ENCODE results near the gene GNAT2.

GNAT2 gene

DNA sequence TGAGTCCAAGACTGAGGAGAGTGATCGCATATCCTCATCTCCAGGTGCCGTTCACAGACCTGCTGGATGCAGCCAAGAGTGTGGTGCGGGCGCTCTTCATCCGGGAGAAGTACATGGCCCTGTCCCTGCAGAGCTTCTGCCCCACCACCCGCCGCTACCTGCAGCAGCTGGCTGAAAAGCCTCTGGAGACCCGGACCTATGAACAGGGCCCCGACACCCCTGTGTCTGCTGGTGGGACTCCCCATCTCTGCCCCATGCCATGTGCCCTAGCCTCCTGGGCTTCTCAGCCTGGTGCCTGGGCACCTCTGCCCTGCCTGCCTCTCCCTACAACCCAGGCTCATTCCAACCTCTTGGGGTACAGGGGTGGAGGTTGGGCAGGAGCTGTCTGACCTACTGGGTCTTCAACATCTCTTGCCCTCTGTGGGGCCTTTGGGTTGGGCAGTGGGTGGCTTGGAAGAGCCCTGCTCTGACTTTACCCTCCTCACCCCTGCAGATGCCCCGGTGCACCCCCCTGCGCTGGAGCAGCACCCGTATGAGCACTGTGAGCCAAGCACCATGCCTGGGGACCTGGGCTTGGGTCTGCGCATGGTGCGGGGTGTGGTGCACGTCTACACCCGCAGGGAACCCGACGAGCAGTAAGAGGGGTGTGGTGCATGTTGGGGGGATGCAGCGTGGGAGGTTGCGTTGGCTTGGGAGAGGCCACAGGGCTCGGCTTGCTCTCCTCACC lies 7.4 kb upstream of the GNAT2 start:
- TF ChIP-seq, protein P1, sequence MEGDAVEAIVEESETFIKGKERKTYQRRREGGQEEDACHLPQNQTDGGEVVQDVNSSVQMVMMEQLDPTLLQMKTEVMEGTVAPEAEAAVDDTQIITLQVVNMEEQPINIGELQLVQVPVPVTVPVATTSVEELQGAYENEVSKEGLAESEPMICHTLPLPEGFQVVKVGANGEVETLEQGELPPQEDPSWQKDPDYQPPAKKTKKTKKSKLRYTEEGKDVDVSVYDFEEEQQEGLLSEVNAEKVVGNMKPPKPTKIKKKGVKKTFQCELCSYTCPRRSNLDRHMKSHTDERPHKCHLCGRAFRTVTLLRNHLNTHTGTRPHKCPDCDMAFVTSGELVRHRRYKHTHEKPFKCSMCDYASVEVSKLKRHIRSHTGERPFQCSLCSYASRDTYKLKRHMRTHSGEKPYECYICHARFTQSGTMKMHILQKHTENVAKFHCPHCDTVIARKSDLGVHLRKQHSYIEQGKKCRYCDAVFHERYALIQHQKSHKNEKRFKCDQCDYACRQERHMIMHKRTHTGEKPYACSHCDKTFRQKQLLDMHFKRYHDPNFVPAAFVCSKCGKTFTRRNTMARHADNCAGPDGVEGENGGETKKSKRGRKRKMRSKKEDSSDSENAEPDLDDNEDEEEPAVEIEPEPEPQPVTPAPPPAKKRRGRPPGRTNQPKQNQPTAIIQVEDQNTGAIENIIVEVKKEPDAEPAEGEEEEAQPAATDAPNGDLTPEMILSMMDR (IDR thresholded peaks at IDR 0.05; ENCODE audit: insufficient read depth, low read length, missing control alignments) = no peak
- H3K4me3 ChIP-seq (ENCODE audit: low read depth, low read length) = no peak overlapping the region
- POLR2A ChIA-PET = interaction anchor here (1.3 kb wide), 1 partner anchor 10 kb away, joined by 3 read pairs; no protein-coding TSS in a partner anchor
- no peak for DNase-seq (ENCODE audit: low read depth, low spot score)
- CTCF ChIA-PET = interaction anchor here (1.3 to 21.8 kb wide), 4 partner anchors 11 to 150 kb away, joined by 3 to 371 read pairs (median 4); partner anchors contain the start of gene GNAI3

DNA sequence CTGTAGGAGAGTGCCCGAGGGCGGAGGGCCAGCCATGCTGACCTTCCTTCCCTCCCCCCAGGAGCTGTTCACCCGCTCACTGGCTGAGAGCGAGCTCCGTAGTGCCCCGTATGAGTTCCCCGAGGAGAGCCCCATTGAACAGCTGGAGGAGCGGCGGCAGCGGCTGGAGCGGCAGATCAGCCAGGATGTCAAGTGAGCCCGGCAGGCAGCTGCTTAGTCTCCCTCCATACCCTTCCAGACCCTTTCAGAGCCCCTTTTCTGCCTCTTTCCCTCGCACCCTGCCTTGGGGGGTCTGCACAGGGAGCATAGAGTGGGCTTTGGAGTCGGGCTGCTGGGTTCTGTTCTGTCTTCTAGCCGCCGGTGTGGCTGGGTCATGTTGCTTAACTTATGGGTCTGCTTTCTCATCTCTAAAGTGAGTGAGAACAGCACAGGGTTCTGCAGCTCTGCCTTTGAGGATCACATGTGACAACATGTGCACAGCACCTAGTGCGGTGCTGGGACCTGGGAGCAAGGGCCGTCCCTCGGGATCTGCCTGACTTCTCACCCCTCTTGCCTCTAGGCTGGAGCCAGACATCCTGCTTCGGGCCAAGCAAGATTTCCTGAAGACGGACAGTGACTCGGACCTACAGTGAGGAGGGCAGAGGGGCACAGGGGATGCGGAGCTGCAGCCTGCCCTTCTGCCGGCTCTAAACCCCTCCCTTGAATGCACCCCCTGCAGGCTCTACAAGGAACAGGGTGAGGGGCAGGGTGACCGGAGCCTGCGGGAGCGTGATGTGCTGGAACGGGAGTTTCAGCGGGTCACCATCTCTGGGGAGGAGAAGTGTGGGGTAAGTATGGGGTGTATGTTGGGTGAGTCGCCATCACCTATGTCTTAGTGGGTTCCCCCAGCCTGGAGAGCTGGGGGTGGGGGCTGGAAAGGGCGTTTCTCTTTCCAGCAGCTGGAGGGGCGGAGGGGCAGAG lies 6.5 kb upstream of the GNAT2 start:
- POLR2A ChIA-PET = no interaction called here

DNA sequence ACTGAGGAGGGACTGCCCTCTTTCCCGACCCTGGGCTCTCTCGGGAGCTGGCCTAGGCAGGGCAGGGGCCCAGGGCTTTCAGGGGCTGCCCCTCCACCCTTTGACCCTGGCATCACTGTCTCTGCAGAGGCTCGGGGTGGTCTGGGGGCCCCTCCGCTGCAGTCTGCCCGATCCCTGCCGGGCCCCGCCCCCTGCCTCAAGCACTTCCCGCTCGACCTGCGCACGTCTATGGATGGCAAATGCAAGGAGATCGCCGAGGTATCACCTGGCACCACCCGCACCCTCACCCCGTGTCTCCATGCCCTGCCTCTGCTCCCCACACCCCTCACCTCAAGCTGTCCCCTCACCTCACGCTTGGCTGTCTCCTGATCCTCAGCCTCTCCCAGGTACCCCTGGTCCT lies 5.8 kb upstream of the GNAT2 start:
- TF ChIP-seq, protein P1 (IDR thresholded peaks at IDR 0.05; ENCODE audit: insufficient read depth, low read length, missing control alignments) = no peak
- ChIA-PET POLR2A (no interaction called here), CTCF (interaction anchor here (1.0 to 21.8 kb wide), 4 partner anchors 13 to 149 kb away, joined by 3 to 371 read pairs (median 5); no protein-coding TSS in a partner anchor)
- H3K4me3 ChIP-seq (ENCODE audit: low read depth, low read length) = no peak overlapping the region
- DNase-seq (ENCODE audit: low read depth, low spot score) = no peak

More for the DNA sequence above, 6.5 kb upstream of the GNAT2 start:
- TF ChIP-seq, protein P1 (IDR thresholded peaks at IDR 0.05; ENCODE audit: insufficient read depth, low read length, missing control alignments) = no peak
- CTCF ChIA-PET = interaction anchor here (1.0 to 21.8 kb wide), 5 partner anchors 12 to 151 kb away, joined by 3 to 371 read pairs (median 4); partner anchors contain the start of gene GNAI3
- no peak for DNase-seq (ENCODE audit: low read depth, low spot score)
- H3K4me3 ChIP-seq (ENCODE audit: low read depth, low read length) = no peak overlapping the region

DNA sequence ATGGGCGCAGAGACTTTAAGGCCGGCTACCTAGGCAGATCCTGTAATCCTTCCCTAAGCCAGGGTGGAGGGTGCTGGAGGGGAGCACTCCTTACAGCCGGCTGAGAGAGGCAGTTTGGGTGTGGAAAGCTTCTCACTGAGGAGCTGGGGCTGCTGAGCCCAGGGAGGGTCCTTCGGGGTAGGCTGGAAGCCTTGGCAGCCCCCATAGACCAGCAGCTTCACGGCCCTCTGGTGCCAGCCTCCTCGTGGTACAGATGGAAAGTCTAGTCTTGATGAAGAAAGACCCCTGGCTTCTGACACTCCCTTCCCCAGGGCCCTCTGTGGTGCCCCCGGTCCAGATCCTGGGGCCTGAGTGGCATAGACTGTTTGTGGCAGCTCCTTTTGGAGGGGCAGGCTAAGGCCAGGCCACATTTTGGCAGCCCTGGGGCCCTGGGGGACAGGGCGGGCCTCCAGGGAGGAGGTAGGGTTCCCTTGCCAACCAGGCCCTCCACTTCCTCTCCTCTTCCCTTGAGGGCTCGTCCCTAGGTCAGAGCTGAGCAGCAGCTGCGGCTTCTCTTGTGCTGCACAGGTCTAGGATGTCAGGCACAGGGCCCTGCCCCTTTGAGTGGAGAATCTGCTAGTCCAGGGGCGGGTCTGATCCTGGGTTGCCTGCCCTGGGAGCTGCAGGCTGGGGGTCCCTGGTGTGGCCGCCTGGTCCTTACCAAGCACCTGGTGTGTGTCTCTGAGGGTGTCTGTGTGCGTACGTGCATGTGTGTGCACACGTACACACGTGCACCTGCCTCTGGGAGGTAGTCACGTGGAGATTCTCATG lies 5.0 kb upstream of the GNAT2 start:
- H3K4me3 ChIP-seq (ENCODE audit: low read depth, low read length) = no peak overlapping the region; the same call in 1 of the 2 replicates
- ChIA-PET POLR2A (no interaction called here), CTCF (interaction anchor here (0.9 to 21.8 kb wide), 7 partner anchors 14 to 151 kb away, joined by 3 to 371 read pairs (median 3); partner anchors contain the start of gene GNAI3)
- TF ChIP-seq, protein P1 (IDR thresholded peaks at IDR 0.05; ENCODE audit: insufficient read depth, low read length, missing control alignments) = no peak
- DNase-seq (ENCODE audit: low read depth, low spot score) = no peak

DNA sequence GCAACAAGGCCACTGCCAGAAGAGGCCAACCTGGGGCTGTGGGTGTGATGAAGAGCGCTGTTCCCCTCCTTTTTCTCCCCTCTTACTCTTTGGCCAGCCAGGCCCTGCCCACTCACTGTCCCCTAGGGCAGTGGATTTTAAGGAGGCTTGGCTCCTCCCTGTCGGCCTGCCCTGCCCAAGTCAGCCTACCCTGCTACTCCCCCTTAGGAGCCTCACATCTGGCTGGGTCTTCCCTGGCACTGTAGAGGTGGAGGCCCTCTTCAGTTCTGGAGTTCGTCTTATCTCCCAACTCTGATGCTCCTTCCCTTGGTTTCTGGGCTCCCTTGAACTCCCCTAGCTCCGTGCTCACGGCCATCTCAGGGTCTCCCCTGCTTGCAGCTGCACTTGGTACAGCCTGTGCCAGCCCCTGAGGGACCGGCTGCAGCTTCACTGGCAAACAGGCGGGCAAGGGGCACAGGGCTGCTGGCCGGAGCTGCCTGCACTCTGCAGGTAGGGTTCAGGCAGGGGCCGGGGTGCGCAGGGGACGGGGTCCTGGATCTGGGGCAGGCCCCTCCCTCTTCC lies 4.3 kb upstream of the GNAT2 start:
- POLR2A ChIA-PET = no interaction called here
- no peak for DNase-seq (ENCODE audit: low read depth, low spot score)
- CTCF ChIA-PET = interaction anchor here (0.9 to 21.8 kb wide), 6 partner anchors 14 to 152 kb away, joined by 3 to 371 read pairs (median 4); partner anchors contain the start of gene GNAI3
- TF ChIP-seq, protein P1 (IDR thresholded peaks at IDR 0.05; ENCODE audit: insufficient read depth, low read length, missing control alignments) = no peak
- H3K4me3 ChIP-seq (ENCODE audit: low read depth, low read length) = peak overlapping the region; percentile 13

All from AG04449 (cell line).